Stimulated activated CD8-positive, alpha-beta memory T cell treated with anti-CD3 and anti-CD28 coated beads, Interleukin-7, amount 100 ng/mL, for 24 hours (primary cell): ENCODE results near the gene ACAD8.
"Not testable (repeated sequence)": the region's sequence is repeated elsewhere in the genome, so short reads cannot be mapped to it uniquely, and the experiment has no call there.

Experiments
- DNase-seq: peaks from one replicate; pipeline ENCODE4 v3.0.0-alpha.2; 2020; ENCODE audit warnings: low read depth

The ACAD8 gene

DNA sequence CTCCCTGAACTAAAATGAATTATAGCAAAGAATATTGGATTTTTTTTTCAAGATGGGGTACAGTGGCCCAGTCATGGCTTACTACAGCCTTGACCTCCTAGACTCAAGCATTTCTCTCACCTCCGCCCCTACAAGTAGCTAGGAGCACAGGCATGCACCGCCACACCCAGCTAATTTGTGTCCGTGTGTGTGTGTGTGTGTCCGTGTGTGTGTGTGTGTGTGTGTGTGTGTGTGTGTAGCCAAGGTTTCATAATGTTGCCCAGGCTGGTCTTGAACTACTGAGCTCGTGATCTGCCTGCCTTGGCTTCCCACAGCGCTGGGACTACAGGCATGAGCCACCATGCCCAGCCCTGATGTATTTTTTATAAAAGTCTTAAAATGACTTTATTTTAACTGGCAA, 12.8 kb upstream of the ACAD8 start:
- no peak for DNase-seq

- no peak for DNase-seq
These were observed 11.0 kb upstream of the ACAD8 start for GRCh38 chr11:134242376-134242775.

- DNase-seq: no peak
These were observed 9.5 kb upstream of the ACAD8 start for GRCh38 chr11:134243913-134244312.

- no peak for DNase-seq
These were observed 8.8 kb upstream of the ACAD8 start for GRCh38 chr11:134244593-134244992.

DNA sequence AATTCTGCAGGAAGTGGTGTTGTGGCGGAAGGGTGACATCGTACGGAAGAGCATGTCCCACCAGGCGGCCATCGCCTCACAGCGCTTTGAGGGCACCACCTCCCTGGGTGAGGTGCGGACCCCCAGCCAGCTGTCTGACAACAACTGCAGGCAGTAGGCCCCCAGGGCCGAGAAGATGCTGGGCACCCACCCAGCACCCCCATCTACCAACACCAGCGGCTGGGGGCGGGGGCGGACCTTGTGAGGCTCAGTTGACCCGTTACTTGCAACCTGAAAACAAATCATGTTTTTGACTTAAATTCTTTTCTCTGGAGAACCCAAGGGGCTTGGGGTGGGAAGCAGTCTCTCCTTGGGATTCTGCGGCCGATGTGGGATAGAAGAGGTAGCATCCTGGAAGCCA, 7.9 kb upstream of the ACAD8 start:
- DNase-seq: no peak

DNA sequence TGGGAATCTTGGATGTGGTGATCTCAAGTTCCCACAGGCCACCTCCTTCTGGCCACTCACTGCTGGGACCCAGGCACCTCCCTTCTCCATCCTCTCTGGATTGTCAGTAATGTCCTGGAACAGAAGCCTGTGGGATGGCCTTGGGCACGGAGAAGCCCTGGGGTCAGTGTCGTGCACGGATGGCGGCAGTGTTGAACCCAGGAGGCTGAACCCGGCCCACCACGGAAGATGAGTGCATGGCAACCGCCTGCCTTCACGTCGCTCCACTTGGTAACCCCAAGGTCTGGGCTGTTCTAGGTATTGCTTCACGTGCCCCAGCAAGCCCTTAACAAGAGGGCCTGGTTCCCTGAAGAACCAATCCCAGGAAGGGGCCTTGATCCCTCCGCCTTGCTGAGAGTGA, 7.3 kb upstream of the ACAD8 start:
- DNase-seq: no peak

DNA sequence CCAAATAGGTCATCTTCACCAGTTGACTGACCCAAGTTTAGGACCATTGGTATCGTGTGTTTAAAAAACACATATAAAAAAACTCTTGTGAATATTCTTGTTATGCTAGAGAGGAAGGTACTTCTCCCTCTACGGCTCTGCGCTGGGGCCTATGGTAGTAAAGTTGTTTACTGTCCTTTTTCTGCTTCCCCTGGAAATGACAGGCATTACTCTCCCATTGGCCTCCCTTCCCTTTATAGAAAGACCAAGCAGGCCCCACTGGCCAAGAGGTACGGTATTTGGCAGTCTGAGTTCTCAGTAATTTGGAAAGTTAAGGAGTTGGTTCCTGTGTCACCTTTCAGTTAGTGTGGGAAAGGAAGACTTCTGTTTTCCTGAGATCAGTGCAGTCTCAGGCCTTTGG, 6.7 kb upstream of the ACAD8 start:
- DNase-seq: no peak

GRCh38 chr11:134248910-134249480, 4.4 kb upstream of the ACAD8 start:
- no peak for DNase-seq

DNA sequence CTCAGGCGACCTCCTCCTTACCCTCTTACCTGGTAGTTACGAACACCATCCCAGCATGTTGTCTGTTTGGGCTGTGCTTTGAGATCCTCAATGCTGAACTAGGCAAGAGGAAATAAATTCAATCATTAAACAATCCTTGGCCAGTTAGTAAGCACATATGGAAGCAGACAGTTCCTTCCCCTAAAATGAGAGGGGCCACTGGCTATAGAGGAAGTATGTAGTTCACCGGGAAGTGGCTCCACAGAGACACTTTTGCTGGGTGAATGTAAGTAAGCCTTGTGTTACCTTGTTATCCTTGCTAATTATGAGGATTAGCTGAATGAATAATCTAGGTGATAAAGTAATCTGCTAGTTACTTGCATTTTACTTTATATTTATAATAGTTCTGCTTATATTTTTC, 3.1 kb upstream of the ACAD8 start:
- DNase-seq: no peak

- DNase-seq: no peak
These were observed 2.7 kb upstream of the ACAD8 start for GRCh38 chr11:134250675-134251074.

DNA sequence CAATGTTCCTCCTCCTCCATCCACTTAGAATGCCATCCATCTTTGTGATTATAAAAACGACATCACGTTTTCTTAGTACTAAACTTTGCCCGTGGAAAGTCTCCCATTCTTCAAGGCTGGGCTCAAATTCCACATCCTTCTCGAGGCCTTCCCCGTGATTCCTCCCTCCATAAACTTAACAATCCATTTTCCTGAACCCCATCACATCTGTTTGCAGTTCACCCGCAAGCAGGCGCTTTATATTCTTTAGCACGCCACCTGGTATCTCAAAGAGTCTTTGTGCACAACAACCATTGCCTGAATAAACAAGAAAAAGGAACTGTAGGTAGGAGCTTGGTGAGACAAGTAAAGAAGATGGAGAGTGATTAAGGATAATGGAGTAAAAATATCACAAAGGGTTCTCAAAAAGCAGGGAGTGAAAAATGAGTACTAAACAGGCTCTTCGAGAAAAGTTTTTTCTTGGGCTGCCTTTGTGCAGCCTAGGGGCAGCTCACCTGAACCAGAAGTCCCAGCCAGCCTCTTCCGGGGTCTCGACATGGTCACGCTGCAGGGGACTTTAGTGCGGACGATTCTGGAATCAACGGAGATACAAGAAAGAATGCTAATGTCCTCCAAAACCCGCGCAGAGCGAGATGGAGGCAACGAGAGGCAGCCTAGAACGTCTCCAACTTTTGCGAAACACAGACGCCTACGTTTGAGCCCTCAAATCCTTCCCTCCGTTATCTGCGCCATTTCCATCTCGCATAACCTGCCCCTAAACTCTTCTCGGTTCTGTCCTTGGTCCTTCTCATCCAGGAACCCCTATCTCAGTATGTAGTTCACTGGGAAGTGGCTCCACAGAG, 801 bp upstream of the ACAD8 start:
- DNase-seq: no peak

DNA sequence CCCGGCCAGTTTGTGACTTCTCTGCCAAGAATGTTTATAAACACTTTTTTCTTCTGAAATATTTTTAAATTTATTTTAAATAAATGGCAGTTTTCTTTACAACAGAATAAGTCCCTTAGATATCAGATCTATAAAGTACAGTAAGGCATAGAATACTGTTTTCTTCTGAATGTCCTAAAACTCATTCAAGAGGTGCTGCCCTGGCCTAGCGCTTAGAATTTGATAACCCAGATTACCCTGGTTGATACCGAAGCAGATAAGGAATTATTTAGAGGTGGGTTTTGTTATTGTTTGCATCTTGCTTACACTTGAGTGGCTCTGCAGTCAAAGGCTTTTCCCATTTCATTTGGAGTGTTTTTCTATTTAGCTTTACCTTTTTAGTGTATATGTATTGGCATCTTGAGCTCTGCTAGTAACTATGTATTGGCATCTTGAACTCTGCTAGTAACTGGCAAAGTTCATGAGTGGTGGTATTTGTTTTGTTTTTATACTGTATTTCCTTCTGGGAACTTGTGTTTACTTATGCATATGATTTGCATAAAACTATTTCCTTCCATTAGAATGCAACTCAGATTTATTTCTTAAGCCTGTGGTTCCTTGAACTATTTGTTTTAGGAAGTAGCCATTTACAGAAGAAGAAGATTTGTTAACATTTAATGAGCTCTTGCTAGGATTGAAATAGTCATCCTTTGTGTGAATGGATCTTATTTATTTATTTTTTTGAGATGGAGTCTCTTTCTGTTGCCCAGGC, 1.2 kb downstream of the ACAD8 start:
- no peak for DNase-seq

GRCh38 chr11:134255184-134255561, 1.8 kb downstream of the ACAD8 start:
- DNase-seq: not testable (repeated sequence)

DNA sequence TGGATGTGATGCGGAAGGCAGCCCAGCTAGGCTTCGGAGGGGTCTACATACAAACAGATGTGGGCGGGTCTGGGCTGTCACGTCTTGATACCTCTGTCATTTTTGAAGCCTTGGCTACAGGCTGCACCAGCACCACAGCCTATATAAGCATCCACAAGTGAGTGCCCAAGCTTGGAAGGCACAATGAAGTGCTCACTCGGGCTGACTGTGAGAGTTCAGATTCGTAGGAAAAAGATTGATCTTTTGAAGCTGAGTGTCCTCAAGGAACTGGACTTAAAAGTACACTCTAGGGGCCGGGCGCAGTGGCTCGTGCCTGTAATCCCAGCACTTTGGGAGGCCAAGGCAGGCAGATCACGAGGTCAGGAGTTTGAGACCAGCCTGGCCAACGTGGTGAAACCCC, 3.7 kb downstream of the ACAD8 start:
- DNase-seq: no peak

- DNase-seq: no peak
These were observed 5.2 kb downstream of the ACAD8 start for GRCh38 chr11:134258577-134258976.

DNA sequence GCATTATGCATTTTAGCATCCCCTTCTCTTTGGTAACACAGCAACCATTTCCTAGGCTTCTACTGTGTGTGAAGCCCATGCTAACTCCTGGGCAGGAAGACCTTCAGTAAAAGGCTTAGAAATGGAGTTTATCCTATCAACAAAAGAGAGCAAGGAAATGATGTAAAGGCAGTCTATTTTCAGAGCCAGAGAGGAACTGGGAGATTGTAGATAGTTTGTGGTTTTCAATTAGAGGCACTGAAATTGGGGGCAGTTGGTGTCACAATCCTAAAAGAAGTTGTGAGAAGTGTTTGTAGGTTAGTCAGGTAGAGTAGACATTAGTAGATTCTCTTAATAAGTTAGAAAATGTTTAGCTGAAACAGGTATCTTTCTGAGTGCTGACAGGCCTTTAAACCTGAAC, 7.1 kb downstream of the ACAD8 start:
- DNase-seq: no peak

DNA sequence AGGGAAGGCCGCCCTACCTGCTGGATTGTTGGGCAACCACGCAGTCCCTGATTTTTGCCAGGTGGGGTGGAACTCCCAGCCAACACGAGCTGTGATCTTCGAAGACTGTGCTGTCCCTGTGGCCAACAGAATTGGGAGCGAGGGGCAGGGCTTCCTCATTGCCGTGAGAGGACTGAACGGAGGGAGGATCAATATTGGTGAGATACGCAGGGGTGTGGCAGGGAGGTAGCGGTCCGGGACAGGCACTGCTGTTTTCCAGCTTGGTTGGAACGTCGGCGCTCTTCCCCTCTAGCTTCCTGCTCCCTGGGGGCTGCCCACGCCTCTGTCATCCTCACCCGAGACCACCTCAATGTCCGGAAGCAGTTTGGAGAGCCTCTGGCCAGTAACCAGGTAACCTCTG, 7.6 kb downstream of the ACAD8 start:
- no peak for DNase-seq

- no peak for DNase-seq
These were observed 8.5 kb downstream of the ACAD8 start for GRCh38 chr11:134261626-134262488.

DNA sequence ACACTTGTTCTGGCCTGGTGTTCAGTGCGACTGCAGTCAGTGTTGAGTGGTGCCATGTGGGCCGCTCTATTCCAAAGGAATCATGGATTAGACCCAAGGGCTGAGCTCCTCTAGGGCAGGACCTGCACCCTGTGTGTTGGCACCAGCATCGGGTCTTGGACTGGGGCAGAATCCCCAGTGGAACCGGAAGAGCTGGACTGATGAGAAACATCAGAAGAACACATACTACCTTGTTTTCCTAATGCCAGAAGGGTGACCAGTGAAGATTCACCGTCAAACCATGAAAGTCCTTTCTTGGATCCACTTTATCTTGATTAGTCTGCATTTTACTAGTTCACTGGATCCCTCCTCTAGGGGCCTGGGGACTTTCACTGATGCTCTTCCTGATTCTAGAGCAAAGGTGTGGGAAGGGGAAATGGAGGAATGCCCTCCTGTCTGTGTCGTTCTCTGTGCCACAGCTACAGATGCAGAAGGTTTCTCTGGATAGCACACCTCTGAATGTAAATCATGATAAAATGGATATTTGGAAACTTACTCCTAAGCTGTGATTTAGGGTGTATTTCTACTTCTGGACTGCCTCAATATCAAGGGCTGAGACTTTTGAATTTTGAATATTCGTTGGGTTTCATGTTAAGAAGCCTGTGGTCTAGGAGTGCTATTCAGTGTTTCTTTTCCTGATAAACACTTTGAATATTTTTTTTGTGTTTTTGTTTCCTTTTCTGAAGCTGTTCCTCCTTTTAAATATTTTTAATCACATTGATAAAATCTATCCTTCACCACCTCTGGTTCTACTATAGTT, 11.8 kb downstream of the ACAD8 start:
- no peak for DNase-seq

DNA sequence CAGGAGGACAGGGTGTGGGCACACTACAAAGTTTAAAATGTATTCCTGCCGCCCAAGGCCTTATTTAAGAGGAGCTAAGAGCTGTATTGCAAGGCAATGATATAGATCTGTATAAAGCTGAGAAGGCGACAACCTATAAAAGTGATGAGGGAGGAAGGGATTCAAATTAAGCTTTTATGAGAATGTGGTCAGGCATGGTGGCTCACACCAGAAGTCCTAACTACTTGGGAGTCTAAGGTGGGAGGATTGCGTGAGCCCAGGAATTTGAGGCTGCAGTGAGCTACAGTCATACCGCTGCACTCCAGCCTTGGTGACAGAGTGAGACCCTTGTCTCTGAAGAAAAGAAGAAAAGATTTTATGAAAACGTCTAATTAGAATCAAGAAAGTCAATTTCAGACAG, 13.1 kb downstream of the ACAD8 start:
- no peak for DNase-seq

DNA sequence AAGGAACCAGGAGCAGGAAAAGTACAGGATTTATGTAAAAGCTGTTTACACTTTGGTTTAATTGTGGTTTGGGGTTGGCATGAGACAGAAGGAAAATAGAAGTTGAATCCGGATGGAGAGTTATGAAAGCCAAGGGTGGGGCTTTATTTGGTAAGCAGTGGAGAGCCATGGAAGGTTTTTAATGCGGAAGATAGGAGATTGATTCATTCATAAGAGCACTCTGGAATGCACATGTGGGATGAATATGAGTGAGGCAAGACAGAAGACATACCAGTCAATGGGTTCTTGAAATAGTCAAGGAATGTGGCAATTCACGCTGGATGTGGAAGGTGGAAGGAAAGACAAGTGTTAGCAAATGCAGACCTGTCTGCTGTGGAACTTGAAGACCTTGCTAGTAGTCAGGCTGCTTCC, 13.5 kb downstream of the ACAD8 start:
- no peak for DNase-seq
